Measurements from ENCODE around the gene USP3. TPM values are rescaled to one million over a fixed set of nuclear protein-coding genes. Genes with fewer than 3 reads are reported as not detected.
A peak's percentile ranks its signal among the peaks of the same experiment; 100 is the strongest.
"Not testable (repeated sequence)": the region's sequence is repeated elsewhere in the genome, so short reads cannot be mapped to it uniquely, and the experiment has no call there.

The USP3 gene
- total RNA-seq, 1 donor from 2014 or later: 62.5 TPM

DNA sequence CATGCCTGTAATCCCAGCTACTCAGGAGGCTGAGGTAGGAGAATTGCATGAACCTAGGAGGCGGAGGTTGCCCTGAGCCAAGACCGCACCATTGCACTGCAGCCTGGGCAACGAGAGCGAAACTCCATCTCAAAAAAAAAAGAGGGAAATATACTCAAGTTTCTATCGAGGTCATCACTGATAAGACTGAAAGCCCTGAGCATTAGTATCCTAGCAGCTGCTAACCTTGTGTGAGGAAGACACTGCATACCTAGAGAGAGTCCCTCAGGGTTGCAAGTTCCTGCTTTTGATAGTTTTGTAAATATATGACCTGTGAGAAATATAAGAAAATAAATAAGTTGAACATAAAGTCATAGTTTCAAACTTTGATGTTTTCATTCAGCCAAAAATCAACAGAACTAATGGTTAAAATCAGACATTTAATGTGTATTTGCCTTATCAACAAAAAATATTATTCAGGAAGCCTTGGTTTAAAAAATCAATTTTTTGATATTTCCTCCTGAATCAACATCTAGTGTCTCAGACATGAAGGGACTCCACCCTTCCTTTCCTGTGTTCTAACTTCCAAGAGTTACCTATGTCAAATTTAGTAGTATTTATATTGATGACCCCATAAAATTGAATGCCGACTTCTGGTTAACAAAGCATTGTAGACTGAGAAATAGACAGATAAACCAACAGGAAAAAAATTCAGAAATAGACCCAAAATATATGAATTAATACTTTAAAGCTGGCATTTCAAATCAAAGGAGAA is 19.8 kb upstream of the USP3 start:
- no peak overlapping the region for H3K4me3 ChIP-seq
- H3K27me3 ChIP-seq: no peaks in the 10 kb centered on the region
- H3K4me1 ChIP-seq: peaks cover 26% of the 10 kb centered on the region
- TF ChIP-seq, protein P1, sequence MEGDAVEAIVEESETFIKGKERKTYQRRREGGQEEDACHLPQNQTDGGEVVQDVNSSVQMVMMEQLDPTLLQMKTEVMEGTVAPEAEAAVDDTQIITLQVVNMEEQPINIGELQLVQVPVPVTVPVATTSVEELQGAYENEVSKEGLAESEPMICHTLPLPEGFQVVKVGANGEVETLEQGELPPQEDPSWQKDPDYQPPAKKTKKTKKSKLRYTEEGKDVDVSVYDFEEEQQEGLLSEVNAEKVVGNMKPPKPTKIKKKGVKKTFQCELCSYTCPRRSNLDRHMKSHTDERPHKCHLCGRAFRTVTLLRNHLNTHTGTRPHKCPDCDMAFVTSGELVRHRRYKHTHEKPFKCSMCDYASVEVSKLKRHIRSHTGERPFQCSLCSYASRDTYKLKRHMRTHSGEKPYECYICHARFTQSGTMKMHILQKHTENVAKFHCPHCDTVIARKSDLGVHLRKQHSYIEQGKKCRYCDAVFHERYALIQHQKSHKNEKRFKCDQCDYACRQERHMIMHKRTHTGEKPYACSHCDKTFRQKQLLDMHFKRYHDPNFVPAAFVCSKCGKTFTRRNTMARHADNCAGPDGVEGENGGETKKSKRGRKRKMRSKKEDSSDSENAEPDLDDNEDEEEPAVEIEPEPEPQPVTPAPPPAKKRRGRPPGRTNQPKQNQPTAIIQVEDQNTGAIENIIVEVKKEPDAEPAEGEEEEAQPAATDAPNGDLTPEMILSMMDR (IDR thresholded peaks at IDR 0.05): no peak
- intact Hi-C loops (cut with DNase I): no loop called here
- ATAC-seq (no peak), DNase-seq (no peak)
- no peaks in the 10 kb centered on the region for H3K9me3 ChIP-seq
- H3K27ac ChIP-seq: no peak overlapping the region
- H3K36me3 ChIP-seq: no peaks in the 10 kb centered on the region

DNA sequence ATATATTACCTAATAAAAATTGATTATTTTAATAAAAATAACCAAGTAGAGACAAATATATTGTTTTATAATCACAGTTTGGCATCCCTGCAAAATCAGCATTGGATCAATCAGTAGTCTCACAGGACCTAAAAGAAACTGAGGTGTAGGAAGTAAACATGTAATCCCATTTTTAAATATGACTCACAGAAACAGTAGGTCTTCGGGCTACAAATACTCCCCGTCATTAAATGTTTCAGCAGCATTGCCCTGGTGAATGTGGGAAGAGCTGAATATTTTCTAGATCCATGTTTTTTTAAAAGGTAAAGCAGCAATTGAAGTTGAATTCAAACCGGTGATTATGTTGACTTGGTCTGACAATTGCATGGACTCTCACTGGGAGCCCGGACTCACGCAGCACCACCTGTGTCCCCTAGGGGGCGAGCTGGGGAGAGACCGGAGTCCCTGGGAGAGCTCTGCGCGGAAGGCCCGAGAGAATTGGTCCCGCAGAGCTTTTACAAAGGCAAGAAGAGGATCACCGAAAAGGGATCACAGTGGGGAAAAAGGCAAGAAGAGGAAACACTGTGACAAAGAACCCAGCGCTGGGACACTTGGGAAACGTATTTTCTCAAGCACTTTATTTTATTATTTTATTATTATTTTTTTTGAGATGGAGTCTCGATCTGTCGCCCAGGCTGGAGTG is 17.2 kb upstream of the USP3 start:
- intact Hi-C loops (cut with DNase I): no loop called here
- peak; percentile 94 for ATAC-seq
- TF ChIP-seq, protein P1 (IDR thresholded peaks at IDR 0.05): peak; percentile 97
- H3K4me3 ChIP-seq: no peak overlapping the region
- H3K27ac ChIP-seq: peak overlapping the region; percentile 8
- peak; percentile 93 for DNase-seq
- no peaks in the 10 kb centered on the region for H3K36me3 ChIP-seq
- H3K4me1 ChIP-seq: peaks cover 37% of the 10 kb centered on the region
- no peaks in the 10 kb centered on the region for H3K27me3 ChIP-seq
- H3K9me3 ChIP-seq: no peaks in the 10 kb centered on the region

DNA sequence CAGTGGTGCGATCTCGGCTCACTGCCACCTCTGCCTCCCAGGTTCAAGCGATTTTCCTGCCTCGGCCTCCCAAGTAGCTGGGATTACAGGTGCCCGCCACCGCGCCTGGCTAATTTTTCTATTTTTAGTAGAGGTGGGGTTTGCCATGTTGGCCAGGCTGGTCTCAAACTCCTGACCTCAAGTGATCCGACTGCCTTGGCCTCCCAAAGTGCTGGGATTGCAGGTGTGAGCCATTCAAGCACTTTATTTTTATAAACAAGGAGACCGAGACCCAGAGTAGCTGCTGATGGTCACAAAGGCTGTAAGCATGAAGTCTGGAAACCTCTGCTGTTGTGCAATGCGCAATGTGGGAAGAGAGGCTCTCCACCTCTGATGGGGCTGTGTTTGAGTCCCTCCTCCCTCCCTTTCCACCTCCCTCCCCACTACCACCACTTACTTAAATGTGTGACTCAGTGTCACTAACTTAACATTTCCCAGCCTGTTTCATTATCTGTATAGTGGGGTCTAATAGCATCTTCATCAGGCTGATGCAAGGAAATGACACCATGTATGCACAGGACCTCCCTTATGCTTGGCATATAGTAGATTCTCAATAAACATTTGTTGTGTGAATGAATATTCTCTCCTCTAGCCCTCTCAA is 16.5 kb upstream of the USP3 start:
- DNase-seq; H3K4me3 ChIP-seq; H3K27me3 ChIP-seq; intact Hi-C loops (cut with DNase I); H3K9me3 ChIP-seq; H3K36me3 ChIP-seq: not testable (repeated sequence)
- peak overlapping the region; percentile 8 for H3K27ac ChIP-seq
- ATAC-seq: peak; percentile 30
- peaks cover 40% of the 10 kb centered on the region for H3K4me1 ChIP-seq

DNA sequence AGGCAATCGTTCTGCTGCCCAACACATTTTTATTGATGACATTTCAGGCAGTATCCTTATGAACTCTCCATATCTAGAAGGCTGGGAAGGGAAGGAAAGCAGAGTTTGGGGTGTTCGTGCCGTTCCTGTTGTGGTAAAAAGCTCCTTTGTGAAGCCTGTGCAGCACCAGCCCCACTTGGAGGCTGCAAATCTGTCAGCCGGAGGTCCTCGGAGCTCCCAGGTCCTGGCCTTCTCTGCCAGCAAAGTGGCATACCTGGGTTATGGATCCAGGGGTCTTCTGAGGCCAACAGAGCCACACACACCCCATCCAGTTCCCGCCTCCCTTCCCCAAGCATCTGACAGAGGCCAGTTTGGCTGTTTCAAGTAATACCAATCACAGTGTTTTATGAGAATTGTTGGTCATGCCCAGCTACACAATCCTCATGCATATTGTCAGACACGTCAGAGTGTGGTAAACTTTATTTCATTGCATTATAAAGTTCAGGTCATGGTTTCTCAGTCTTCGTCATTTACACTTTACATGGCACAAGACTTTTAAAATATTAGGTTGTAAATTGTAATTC is 15.9 kb upstream of the USP3 start:
- H3K27me3 ChIP-seq: no peaks in the 10 kb centered on the region
- ATAC-seq (no peak), DNase-seq (no peak)
- no peak overlapping the region for H3K4me3 ChIP-seq
- H3K4me1 ChIP-seq: peaks cover 34% of the 10 kb centered on the region
- no peaks in the 10 kb centered on the region for H3K9me3 ChIP-seq
- TF ChIP-seq, protein P1 (IDR thresholded peaks at IDR 0.05): no peak
- H3K36me3 ChIP-seq: no peaks in the 10 kb centered on the region
- intact Hi-C loops (cut with DNase I): no loop called here
- no peak overlapping the region for H3K27ac ChIP-seq

- H3K9me3 ChIP-seq: no peaks in the 10 kb centered on the region
- no peaks in the 10 kb centered on the region for H3K36me3 ChIP-seq
- TF ChIP-seq, protein P1 (IDR thresholded peaks at IDR 0.05): no peak
- peak overlapping the region; percentile 47 for H3K27ac ChIP-seq
- intact Hi-C loops (cut with DNase I): no loop called here
- H3K27me3 ChIP-seq: no peaks in the 10 kb centered on the region
- no peak for DNase-seq
- peaks cover 30% of the 10 kb centered on the region for H3K4me1 ChIP-seq
- no peak for ATAC-seq
- no peak overlapping the region for H3K4me3 ChIP-seq
Measured at GRCh38 chr15:63489352-63489751, 15.0 kb upstream of the USP3 start.

Measured in upper lobe of right lung (tissue), 1 donor.